Body of pancreas (tissue), 4 donors: ENCODE measurements around the gene MAD1L1. TPM values are rescaled to one million over a fixed set of nuclear protein-coding genes. Genes with fewer than 3 reads are reported as not detected.

Source experiments
- ATAC-seq: fragments of 150-250 bp; one replicate; pipeline ENCODE4 v1.9.1; 2016
- DNase-seq, 4 donors: peaks; one replicate each; pipeline ENCODE4 v3.0.0-alpha.2; 2019
- H3K27ac ChIP-seq, 4 donors: fragments of 200-600 bp; sonication (generic); 1 replicate in 3 of 4; 2 replicates in 1 of 4; pipeline versions ENCODE4 v1.5.1 to v1.6.1; 2016 to 2019; ENCODE audit warnings: mild to moderate bottlenecking in 1 of 4, mixed read lengths in 1 of 4, moderate library complexity in 1 of 4
- H3K27me3 ChIP-seq, 2 donors: fragments of 200-600 bp; sonication (generic); one replicate each; pipeline ENCODE4 v1.6.0; 2016; ENCODE audit warnings: mild to moderate bottlenecking in 1 of 2
- H3K36me3 ChIP-seq, 2 donors: fragments of 200-600 bp; sonication (generic); replicated peaks in 1 of 2; 2 replicates each; pipeline ENCODE4 v1.5.1; 2016; ENCODE audit warnings: low read depth in 2 of 2; ENCODE audit not compliant: insufficient read depth in 1 of 2
- H3K4me1 ChIP-seq: fragments of 200-600 bp; sonication (generic); one replicate; pipeline ENCODE4 v1.6.0; 2016
- H3K4me3 ChIP-seq, 2 donors: fragments of 200-600 bp; sonication (generic); 1 replicate in 1 of 2; 2 replicates in 1 of 2; pipeline ENCODE4 v1.5.1; 2016 to 2019
- H3K9me3 ChIP-seq, 3 donors: fragments of 200-600 bp; sonication (generic); 1 replicate in 2 of 3; 2 replicates in 1 of 3; pipeline ENCODE4 v1.5.1; 2016
- POLR2A ChIP-seq, 3 donors: fragments of 450-650 bp; IDR thresholded peaks; one replicate each; pipeline ENCODE4 v1.6.1; 2016; ENCODE audit warnings: antibody characterized with exemption in 3 of 3, mild to moderate bottlenecking in 2 of 3
- WGBS, 2 donors: methylation state at CpG; one replicate each; pipeline ENCODE4 v1.1.5; 2017; 5-methylcytosine and 5-hydroxymethylcytosine counted together
- intact Hi-C: fragments of 100-400 bp; cut with DNase I; formaldehyde crosslinking; loops from one replicate; pipeline ENCODE4 v1.15.1; 2023
- total RNA-seq, 2 donors: library from RNA; depleted of rRNA; stranded (reverse); fragments of >200 nt; gene quantifications; one replicate each; pipeline ENCODE4 v1.1.0, GENCODE V29; 2016
- TF ChIP-seq, protein P1 (sequence below), 7 experiments: fragments of 450-650 bp in 4 of 7; fragments of 200-600 bp in 3 of 7; sonication (generic) in 3 of 7; IDR thresholded peaks; one replicate each; pipeline ENCODE4 v1.5.1; 2016 to 2019; ENCODE audit warnings: antibody characterized with exemption in 7 of 7

Gene MAD1L1
- total RNA-seq, 2 donors from 2014 or later, result 14.0 to 66.9 TPM

GRCh38 chr7:2261611-2262010, 28.9 kb upstream of the MAD1L1 start:
- intact Hi-C loops, result no loop called here
- no peak for TF ChIP-seq POLR2A (IDR thresholded peaks at IDR 0.05)
- TF ChIP-seq, protein P1, sequence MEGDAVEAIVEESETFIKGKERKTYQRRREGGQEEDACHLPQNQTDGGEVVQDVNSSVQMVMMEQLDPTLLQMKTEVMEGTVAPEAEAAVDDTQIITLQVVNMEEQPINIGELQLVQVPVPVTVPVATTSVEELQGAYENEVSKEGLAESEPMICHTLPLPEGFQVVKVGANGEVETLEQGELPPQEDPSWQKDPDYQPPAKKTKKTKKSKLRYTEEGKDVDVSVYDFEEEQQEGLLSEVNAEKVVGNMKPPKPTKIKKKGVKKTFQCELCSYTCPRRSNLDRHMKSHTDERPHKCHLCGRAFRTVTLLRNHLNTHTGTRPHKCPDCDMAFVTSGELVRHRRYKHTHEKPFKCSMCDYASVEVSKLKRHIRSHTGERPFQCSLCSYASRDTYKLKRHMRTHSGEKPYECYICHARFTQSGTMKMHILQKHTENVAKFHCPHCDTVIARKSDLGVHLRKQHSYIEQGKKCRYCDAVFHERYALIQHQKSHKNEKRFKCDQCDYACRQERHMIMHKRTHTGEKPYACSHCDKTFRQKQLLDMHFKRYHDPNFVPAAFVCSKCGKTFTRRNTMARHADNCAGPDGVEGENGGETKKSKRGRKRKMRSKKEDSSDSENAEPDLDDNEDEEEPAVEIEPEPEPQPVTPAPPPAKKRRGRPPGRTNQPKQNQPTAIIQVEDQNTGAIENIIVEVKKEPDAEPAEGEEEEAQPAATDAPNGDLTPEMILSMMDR (IDR thresholded peaks at IDR 0.05), result no peak
- whole genome bisulfite sequencing, 2 donors, result 79 to 87% methylated on average over 11 to 14 of the region's 14 CpGs
- Histone ChIP-seq H3K4me1 (no peaks in the 10 kb centered on the region), H3K27me3 (no peaks in the 10 kb centered on the region), H3K4me3 (no peak overlapping the region), H3K36me3 (peaks cover 0 to 5% of the 10 kb centered on the region in 2 donors), H3K27ac (peak overlapping the region in 1 of 4 donors; percentile 31), H3K9me3 (no peaks in the 10 kb centered on the region)
- peak in 1 of 4 donors; percentile 27 for DNase-seq
- no peak for ATAC-seq

DNA sequence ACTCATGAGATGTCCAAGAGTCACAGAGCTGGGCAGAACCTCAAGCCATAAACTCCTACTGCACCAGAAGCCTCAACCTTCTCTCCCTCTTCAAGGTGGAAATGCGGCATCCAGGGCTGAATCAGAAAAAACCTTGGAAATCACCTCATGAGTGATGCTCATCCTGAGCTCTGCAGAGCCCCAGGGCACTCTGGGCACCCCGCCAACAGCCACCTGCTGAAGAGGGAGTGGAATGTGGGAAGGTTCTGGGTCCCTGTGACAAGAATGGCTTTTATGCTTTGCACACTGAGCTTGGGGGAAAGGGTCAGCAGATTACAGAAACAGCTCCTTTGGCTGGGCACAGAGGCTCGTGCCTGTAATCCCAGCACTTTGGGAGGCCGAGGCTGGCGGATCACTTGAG, 28.1 kb upstream of the MAD1L1 start:
- WGBS, 2 donors, result 59 to 62% methylated on average over 5 of the region's 5 CpGs

GRCh38 chr7:2259480-2259879, 26.7 kb upstream of the MAD1L1 start:
- no peak for TF ChIP-seq POLR2A (IDR thresholded peaks at IDR 0.05)
- TF ChIP-seq, protein P1 (IDR thresholded peaks at IDR 0.05), result no peak
- 85 to 86% methylated on average over 3 to 9 of the region's 9 CpGs for WGBS, 2 donors
- DNase-seq (no peak), ATAC-seq (no peak)
- intact Hi-C loops, result no loop called here
- H3K36me3 ChIP-seq, result peaks cover 0 to 7% of the 10 kb centered on the region in 2 donors
- H3K4me1 ChIP-seq, result no peaks in the 10 kb centered on the region
- no peaks in the 10 kb centered on the region for H3K27me3 ChIP-seq
- no peaks in the 10 kb centered on the region for H3K9me3 ChIP-seq
- H3K27ac ChIP-seq, result no peak overlapping the region
- H3K4me3 ChIP-seq, result no peak overlapping the region

More for the DNA sequence above, 28.1 kb upstream of the MAD1L1 start:
- Histone ChIP-seq H3K27me3 (no peaks in the 10 kb centered on the region), H3K9me3 (no peaks in the 10 kb centered on the region), H3K36me3 (peaks cover 0 to 7% of the 10 kb centered on the region in 2 donors), H3K4me3 (no peak overlapping the region), H3K27ac (no peak overlapping the region), H3K4me1 (no peaks in the 10 kb centered on the region)
- intact Hi-C loops, result no loop called here
- TF ChIP-seq, protein P1 (IDR thresholded peaks at IDR 0.05), result no peak
- TF ChIP-seq POLR2A (IDR thresholded peaks at IDR 0.05), result no peak
- DNase-seq (peak in 3 of 4 donors; percentile 30 to 56 (median 44)), ATAC-seq (no peak)

GRCh38 chr7:2258661-2259365, 26.1 kb upstream of the MAD1L1 start:
- DNase-seq (no peak), ATAC-seq (no peak)
- H3K4me1 ChIP-seq, result no peaks in the 10 kb centered on the region
- no peaks in the 10 kb centered on the region for H3K27me3 ChIP-seq
- intact Hi-C loops, result no loop called here
- TF ChIP-seq POLR2A (IDR thresholded peaks at IDR 0.05), result no peak
- TF ChIP-seq, protein P1 (IDR thresholded peaks at IDR 0.05), result no peak
- no peak overlapping the region for H3K27ac ChIP-seq
- H3K4me3 ChIP-seq, result no peak overlapping the region
- WGBS, 2 donors, result 88 to 98% methylated on average over 10 to 30 of the region's 34 CpGs
- peaks cover 0 to 7% of the 10 kb centered on the region in 2 donors for H3K36me3 ChIP-seq
- no peaks in the 10 kb centered on the region for H3K9me3 ChIP-seq

DNA sequence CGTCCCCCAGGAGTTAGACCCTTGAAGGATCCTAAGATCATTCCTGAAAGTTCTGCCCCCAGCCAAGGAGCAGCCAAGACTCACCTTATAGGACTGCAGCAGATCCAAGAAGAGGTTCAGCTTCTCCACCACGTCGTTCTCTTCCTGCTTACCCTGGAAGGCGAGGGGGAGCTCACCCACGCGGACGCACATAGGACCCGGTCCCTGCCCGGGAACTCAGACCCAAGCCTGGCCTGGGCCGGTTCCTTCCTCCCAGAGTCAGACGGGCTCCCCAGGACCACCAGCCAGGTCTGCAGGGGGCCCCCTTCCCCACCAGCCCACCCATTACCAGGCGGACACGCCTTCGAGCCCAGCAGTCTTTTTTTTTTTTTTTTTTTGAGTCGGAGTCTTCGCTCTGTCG, 24.9 kb upstream of the MAD1L1 start:
- DNase-seq (no peak), ATAC-seq (no peak)
- TF ChIP-seq, protein P1 (IDR thresholded peaks at IDR 0.05), result no peak
- no peak for TF ChIP-seq POLR2A (IDR thresholded peaks at IDR 0.05)
- Histone ChIP-seq H3K27ac (no peak overlapping the region), H3K4me1 (no peaks in the 10 kb centered on the region), H3K9me3 (no peaks in the 10 kb centered on the region), H3K36me3 (peaks cover 0 to 3% of the 10 kb centered on the region in 2 donors), H3K4me3 (no peak overlapping the region), H3K27me3 (no peaks in the 10 kb centered on the region)
- 94% methylated on average over 15 to 17 of the region's 17 CpGs for WGBS, 2 donors
- intact Hi-C loops, result no loop called here
